Astrocyte (in vitro differentiated cells and primary cell): ENCODE measurements around the gene PDCL3. TPM values are rescaled to one million over a fixed set of nuclear protein-coding genes. Genes with fewer than 3 reads are reported as not detected.

Experiments used
- DNase-seq: peaks from one replicate; pipeline ENCODE4 v3.0.0-alpha.2; 2010; ENCODE audit warnings: low read depth
- FAIRE-seq: peaks from 2 replicates; lab custom pipeline; 2011; peaks lifted over from hg19 to GRCh38; lab: Jason Lieb, UNC
- H2AFZ ChIP-seq: 2 replicates; pipeline ENCODE4 v1.6.0; 2012; ENCODE audit warnings: low read depth, low read length, inconsistent platforms
- H3K27ac ChIP-seq: 2 replicates; pipeline ENCODE4 v1.5.1; 2011; ENCODE audit warnings: low read depth, low read length, inconsistent platforms
- H3K27me3 ChIP-seq: 2 replicates; pipeline ENCODE4 v1.6.0; 2011; ENCODE audit warnings: low read length, inconsistent platforms; ENCODE audit not compliant: insufficient read depth
- H3K36me3 ChIP-seq: 2 replicates; pipeline ENCODE4 v1.5.1; 2011; ENCODE audit warnings: low read length, inconsistent platforms; ENCODE audit not compliant: insufficient read depth
- H3K4me1 ChIP-seq: 2 replicates; pipeline ENCODE4 v1.5.1; 2011; ENCODE audit warnings: low read length, inconsistent platforms; ENCODE audit not compliant: insufficient read depth
- H3K4me2 ChIP-seq: 2 replicates; pipeline ENCODE4 v1.6.0; 2012; ENCODE audit warnings: low read length, inconsistent platforms
- H3K4me3 ChIP-seq: 2 replicates; pipeline ENCODE4 v1.5.1; 2011; ENCODE audit warnings: low read depth, mild to moderate bottlenecking, low read length, inconsistent platforms; ENCODE audit not compliant: insufficient read depth
- H3K79me2 ChIP-seq: 2 replicates; pipeline ENCODE4 v1.6.0; 2012; ENCODE audit warnings: mild to moderate bottlenecking, low read length, inconsistent platforms; ENCODE audit not compliant: insufficient read depth
- H3K9ac ChIP-seq: 2 replicates; pipeline ENCODE4 v1.6.0; 2012; ENCODE audit warnings: mild to moderate bottlenecking, low read length, inconsistent platforms
- H3K9me3 ChIP-seq: 2 replicates; pipeline ENCODE4 v1.5.1; 2012; ENCODE audit warnings: low read depth, mild to moderate bottlenecking, low read length, inconsistent platforms; ENCODE audit not compliant: insufficient read depth
- H4K20me1 ChIP-seq: 2 replicates; pipeline ENCODE4 v1.6.0; 2012; ENCODE audit warnings: low read length, inconsistent platforms; ENCODE audit not compliant: insufficient read depth
- H3K27ac Mint-ChIP-seq: one replicate; pipeline ENCODE4 v1.8.0; 2021; ENCODE audit warnings: mild to moderate bottlenecking, mixed read lengths; ENCODE audit not compliant: unreplicated experiment
- H3K27me3 Mint-ChIP-seq: one replicate; pipeline ENCODE4 v1.8.0; 2021; ENCODE audit warnings: low read depth, mixed read lengths; ENCODE audit not compliant: unreplicated experiment
- H3K36me3 Mint-ChIP-seq: one replicate; pipeline ENCODE4 v1.8.0; 2021; ENCODE audit warnings: low read depth, mixed read lengths; ENCODE audit not compliant: unreplicated experiment
- H3K4me1 Mint-ChIP-seq: one replicate; pipeline ENCODE4 v1.8.0; 2021; ENCODE audit warnings: low read depth, mixed read lengths; ENCODE audit not compliant: unreplicated experiment
- H3K4me3 Mint-ChIP-seq: one replicate; pipeline ENCODE4 v1.8.0; 2021; ENCODE audit warnings: mild to moderate bottlenecking, moderate library complexity, mixed read lengths; ENCODE audit not compliant: unreplicated experiment
- H3K9me3 Mint-ChIP-seq: one replicate; pipeline ENCODE4 v1.8.0; 2021; ENCODE audit warnings: mild to moderate bottlenecking, mixed read lengths; ENCODE audit not compliant: unreplicated experiment
- EZH2 ChIP-seq: IDR thresholded peaks from 2 replicates; pipeline ENCODE4 v1.6.1; 2012; ENCODE audit warnings: mild to moderate bottlenecking, low read length, inconsistent platforms; ENCODE audit not compliant: insufficient read depth
- total RNA-seq: library from RNA; stranded (reverse); gene quantifications from 2 replicates; pipeline ENCODE4 v1.2.1, GENCODE V29; 2021
- TF ChIP-seq, protein P1 (sequence below): IDR thresholded peaks from 2 replicates; pipeline ENCODE4 v1.5.1; 2011; ENCODE audit warnings: low read depth, mild to moderate bottlenecking, inconsistent platforms, low read length, moderate library complexity; ENCODE audit not compliant: insufficient read depth

The PDCL3 gene
- total RNA-seq, 1 donor from 2014 or later = 35.5 TPM

DNA sequence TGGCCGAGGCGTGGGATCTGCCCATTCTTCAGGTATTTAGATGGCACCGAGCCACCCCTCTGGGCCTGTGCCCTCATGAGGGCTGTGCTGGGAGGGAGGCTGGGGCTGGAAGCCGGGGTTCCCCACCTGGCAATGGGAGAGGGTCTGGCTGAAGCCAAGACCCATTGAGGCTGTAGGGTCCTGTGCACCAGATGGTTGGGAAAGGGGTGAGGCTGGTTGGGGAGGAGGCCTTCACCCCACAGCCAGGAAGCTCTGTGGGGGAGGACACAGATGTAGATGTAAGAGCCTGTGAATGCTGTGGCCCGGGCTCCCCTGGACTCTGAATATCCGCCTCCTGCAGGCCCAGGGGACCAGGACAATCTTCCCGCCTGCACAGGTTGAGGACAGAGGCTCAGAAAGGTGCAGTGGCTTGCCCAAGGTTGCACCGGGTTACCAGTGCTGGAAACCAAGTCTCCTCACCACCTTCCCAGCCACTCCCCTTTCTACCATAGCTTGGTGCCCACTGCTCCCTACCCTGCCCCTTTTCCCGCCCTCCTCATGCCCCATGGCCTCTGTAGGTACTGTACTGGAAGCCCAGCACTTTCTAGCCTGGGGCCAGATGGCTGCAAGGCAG lies 49.7 kb downstream of the PDCL3 start:
- FAIRE-seq = no peak
- no peak for DNase-seq
- H3K4me1 ChIP-seq = no peaks in the 10 kb centered on the region
- TF ChIP-seq EZH2 = no peak
- TF ChIP-seq, protein P1, sequence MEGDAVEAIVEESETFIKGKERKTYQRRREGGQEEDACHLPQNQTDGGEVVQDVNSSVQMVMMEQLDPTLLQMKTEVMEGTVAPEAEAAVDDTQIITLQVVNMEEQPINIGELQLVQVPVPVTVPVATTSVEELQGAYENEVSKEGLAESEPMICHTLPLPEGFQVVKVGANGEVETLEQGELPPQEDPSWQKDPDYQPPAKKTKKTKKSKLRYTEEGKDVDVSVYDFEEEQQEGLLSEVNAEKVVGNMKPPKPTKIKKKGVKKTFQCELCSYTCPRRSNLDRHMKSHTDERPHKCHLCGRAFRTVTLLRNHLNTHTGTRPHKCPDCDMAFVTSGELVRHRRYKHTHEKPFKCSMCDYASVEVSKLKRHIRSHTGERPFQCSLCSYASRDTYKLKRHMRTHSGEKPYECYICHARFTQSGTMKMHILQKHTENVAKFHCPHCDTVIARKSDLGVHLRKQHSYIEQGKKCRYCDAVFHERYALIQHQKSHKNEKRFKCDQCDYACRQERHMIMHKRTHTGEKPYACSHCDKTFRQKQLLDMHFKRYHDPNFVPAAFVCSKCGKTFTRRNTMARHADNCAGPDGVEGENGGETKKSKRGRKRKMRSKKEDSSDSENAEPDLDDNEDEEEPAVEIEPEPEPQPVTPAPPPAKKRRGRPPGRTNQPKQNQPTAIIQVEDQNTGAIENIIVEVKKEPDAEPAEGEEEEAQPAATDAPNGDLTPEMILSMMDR = no peak
- H3K27ac Mint-ChIP-seq = no peak overlapping the region
- no peaks in the 10 kb centered on the region for H4K20me1 ChIP-seq
- no peak overlapping the region for H3K4me2 ChIP-seq
- H3K36me3 Mint-ChIP-seq = no peaks in the 10 kb centered on the region
- H3K27me3 Mint-ChIP-seq = peaks cover 24% of the 10 kb centered on the region
- no peaks in the 10 kb centered on the region for H3K79me2 ChIP-seq
- H3K27ac ChIP-seq = no peak overlapping the region
- no peak overlapping the region for H3K4me3 Mint-ChIP-seq
- no peaks in the 10 kb centered on the region for H3K36me3 ChIP-seq
- H3K27me3 ChIP-seq = no peaks in the 10 kb centered on the region
- H3K4me3 ChIP-seq = no peak overlapping the region
- no peak overlapping the region for H3K9ac ChIP-seq
- H3K9me3 ChIP-seq = no peaks in the 10 kb centered on the region
- no peaks in the 10 kb centered on the region for H3K9me3 Mint-ChIP-seq
- H2AFZ ChIP-seq = no peak overlapping the region
- H3K4me1 Mint-ChIP-seq = no peaks in the 10 kb centered on the region

DNA sequence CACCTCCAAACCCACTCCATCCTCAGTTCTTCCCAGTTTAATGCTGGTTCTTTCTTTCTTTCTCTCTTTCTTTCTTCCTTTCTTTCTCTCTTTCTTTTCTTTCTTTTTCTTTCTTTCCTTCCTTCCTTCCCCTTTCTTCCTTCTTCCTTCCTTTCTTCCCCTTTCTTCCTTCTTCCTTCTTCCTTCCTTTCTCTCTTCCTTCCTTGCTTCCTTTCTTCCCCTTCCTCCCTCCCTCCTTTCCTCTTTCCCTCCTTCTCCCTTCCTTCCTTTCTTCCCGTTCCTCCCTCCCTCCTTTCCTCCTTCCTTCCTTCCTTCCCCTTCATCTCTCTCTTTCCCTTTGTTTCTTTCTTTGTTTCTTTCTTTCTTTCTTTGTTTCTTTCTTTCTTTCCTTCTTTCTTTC lies 50.9 kb downstream of the PDCL3 start:
- H3K27me3 Mint-ChIP-seq = peaks cover 24% of the 10 kb centered on the region

More for the DNA sequence above, 50.9 kb downstream of the PDCL3 start:
- H3K36me3 Mint-ChIP-seq = no peaks in the 10 kb centered on the region
- DNase-seq (no peak), FAIRE-seq (no peak)
- no peak overlapping the region for H3K9ac ChIP-seq
- no peaks in the 10 kb centered on the region for H3K36me3 ChIP-seq
- no peaks in the 10 kb centered on the region for H3K27me3 ChIP-seq
- no peaks in the 10 kb centered on the region for H3K4me1 Mint-ChIP-seq
- no peak overlapping the region for H3K27ac Mint-ChIP-seq
- no peaks in the 10 kb centered on the region for H3K79me2 ChIP-seq
- H3K4me3 ChIP-seq = no peak overlapping the region
- H3K4me2 ChIP-seq = no peak overlapping the region
- no peaks in the 10 kb centered on the region for H4K20me1 ChIP-seq
- H3K9me3 Mint-ChIP-seq = no peaks in the 10 kb centered on the region
- H3K4me1 ChIP-seq = no peaks in the 10 kb centered on the region
- H2AFZ ChIP-seq = no peak overlapping the region
- H3K9me3 ChIP-seq = no peaks in the 10 kb centered on the region
- TF ChIP-seq, protein P1 = no peak
- TF ChIP-seq EZH2 = no peak
- no peak overlapping the region for H3K27ac ChIP-seq
- H3K4me3 Mint-ChIP-seq = no peak overlapping the region
